ENCODE results near the gene RP9. TPM values are rescaled to one million over a fixed set of nuclear protein-coding genes. Genes with fewer than 3 reads are reported as not detected.
A peak's percentile ranks its signal among the peaks of the same experiment; 100 is the strongest.

RP9 gene
- total and polyA plus RNA-seq, 4 experiments from 2014 or later: 15.1 to 23.9 (median 17.6) TPM

- H3K36me3 Mint-ChIP-seq: no peaks in the 10 kb centered on the region
- H3K4me3 ChIP-seq (ENCODE audit: low read length in 2 of 2): no peak overlapping the region
- H3K4me1 Mint-ChIP-seq: peaks cover 16 to 22% (median 19%) of the 10 kb centered on the region in 4 donors
- CTCF ChIA-PET (ENCODE audit: partially characterized antibody): interaction anchor here (1.6 to 3.2 kb wide), 2 partner anchors 8 to 31 kb away, joined by 3 to 16 read pairs; no protein-coding TSS in a partner anchor
- no peaks in the 10 kb centered on the region for H3K27me3 ChIP-seq (ENCODE audit: insufficient read depth, low read length)
- peaks cover 19% of the 10 kb centered on the region for H3K4me1 ChIP-seq (ENCODE audit: insufficient read depth, low read length)
- POLR2A ChIA-PET (ENCODE audit: partially characterized antibody): interaction anchor here (1.4 to 1.9 kb wide), 2 partner anchors 13 to 14 kb away, joined by 3 to 10 read pairs; partner anchors contain the start of gene NT5C3A
- no peak overlapping the region for H3K27ac ChIP-seq (ENCODE audit: low read depth, low read length)
- intact Hi-C loops (cut with micrococcal nuclease): no loop called here
- H3K36me3 ChIP-seq (ENCODE audit: insufficient read depth, low read length): no peaks in the 10 kb centered on the region
- peaks cover 0 to 2% (median under 1%) of the 10 kb centered on the region in 8 donors for H3K9me3 Mint-ChIP-seq
- no peak for DNase-seq
- no peaks in the 10 kb centered on the region for H3K9me3 ChIP-seq (ENCODE audit: control insufficient read depth in 1 of 2, low read length in 2 of 2)
- peaks cover 2 to 3% of the 10 kb centered on the region in 2 donors for H3K27me3 Mint-ChIP-seq
- peak overlapping the region in 5 of 8 donors; percentile 17 to 63 (median 47) for H3K4me3 Mint-ChIP-seq
- no peak overlapping the region for H3K27ac Mint-ChIP-seq
Measured at GRCh38 chr7:33076737-33077136, 32.5 kb downstream of the RP9 start.

- no peak for DNase-seq
- no peak overlapping the region for H3K4me3 Mint-ChIP-seq
- peaks cover 19% of the 10 kb centered on the region for H3K4me1 ChIP-seq (ENCODE audit: insufficient read depth, low read length)
- no peaks in the 10 kb centered on the region for H3K9me3 ChIP-seq (ENCODE audit: control insufficient read depth in 1 of 2, low read length in 2 of 2)
- intact Hi-C loops (cut with micrococcal nuclease): no loop called here
- POLR2A ChIA-PET (ENCODE audit: partially characterized antibody): interaction anchor here (0.8 kb wide), 1 partner anchor 14 kb away, joined by 4 read pairs; the partner anchor contains the start of gene NT5C3A
- H3K36me3 ChIP-seq (ENCODE audit: insufficient read depth, low read length): no peaks in the 10 kb centered on the region
- peaks cover 5% of the 10 kb centered on the region in 2 donors for H3K27me3 Mint-ChIP-seq
- peaks cover 16 to 22% (median 19%) of the 10 kb centered on the region in 4 donors for H3K4me1 Mint-ChIP-seq
- no peaks in the 10 kb centered on the region for H3K27me3 ChIP-seq (ENCODE audit: insufficient read depth, low read length)
- H3K9me3 Mint-ChIP-seq: peaks cover 0 to 8% (median 4%) of the 10 kb centered on the region in 8 donors
- H3K4me3 ChIP-seq (ENCODE audit: low read length in 2 of 2): no peak overlapping the region
- no peak overlapping the region for H3K27ac ChIP-seq (ENCODE audit: low read depth, low read length)
- no peak overlapping the region for H3K27ac Mint-ChIP-seq
- CTCF ChIA-PET (ENCODE audit: partially characterized antibody): interaction anchor here (1.2 to 3.2 kb wide), 3 partner anchors 7 to 32 kb away, joined by 3 to 16 read pairs (median 3); partner anchors contain the start of gene NT5C3A
- no peaks in the 10 kb centered on the region for H3K36me3 Mint-ChIP-seq
Measured at GRCh38 chr7:33075818-33076518, 33.2 kb downstream of the RP9 start.

GRCh38 chr7:33073243-33073642, 36.0 kb downstream of the RP9 start:
- DNase-seq: no peak
- Mint-ChIP-seq H3K9me3 (peaks cover 2 to 28% (median 16%) of the 10 kb centered on the region in 8 donors), H3K27me3 (peaks cover 5% of the 10 kb centered on the region in 2 donors), H3K36me3 (no peaks in the 10 kb centered on the region), H3K4me3 (no peak overlapping the region), H3K27ac (no peak overlapping the region), H3K4me1 (peaks cover 13 to 22% (median 18%) of the 10 kb centered on the region in 4 donors)
- Histone ChIP-seq H3K9me3 (ENCODE audit: control insufficient read depth in 1 of 2, low read length in 2 of 2) (peaks cover 0 to 6% of the 10 kb centered on the region in 2 donors), H3K4me1 (ENCODE audit: insufficient read depth, low read length) (peaks cover 19% of the 10 kb centered on the region), H3K4me3 (ENCODE audit: low read length in 2 of 2) (no peak overlapping the region), H3K36me3 (ENCODE audit: insufficient read depth, low read length) (no peaks in the 10 kb centered on the region), H3K27me3 (ENCODE audit: insufficient read depth, low read length) (no peaks in the 10 kb centered on the region), H3K27ac (ENCODE audit: low read depth, low read length) (no peak overlapping the region)
- intact Hi-C loops (cut with micrococcal nuclease): no loop called here
- CTCF ChIA-PET (ENCODE audit: partially characterized antibody): interaction anchor here (1.0 to 2.9 kb wide), 5 partner anchors 11 to 227 kb away, joined by 3 to 10 read pairs (median 7); partner anchors contain the start of genes NT5C3A and RP9
- POLR2A ChIA-PET (ENCODE audit: partially characterized antibody): interaction anchor here (1.1 kb wide), 1 partner anchor 10 kb away, joined by 3 read pairs; the partner anchor contains the start of gene NT5C3A

- H3K27ac Mint-ChIP-seq: no peak overlapping the region
- intact Hi-C loops (cut with micrococcal nuclease): no loop called here
- DNase-seq: no peak
- Histone ChIP-seq H3K36me3 (ENCODE audit: insufficient read depth, low read length) (no peaks in the 10 kb centered on the region), H3K9me3 (ENCODE audit: control insufficient read depth in 1 of 2, low read length in 2 of 2) (peaks cover 0 to 6% of the 10 kb centered on the region in 2 donors), H3K27ac (ENCODE audit: low read depth, low read length) (no peak overlapping the region), H3K4me1 (ENCODE audit: insufficient read depth, low read length) (peaks cover 13% of the 10 kb centered on the region), H3K4me3 (ENCODE audit: low read length in 2 of 2) (no peak overlapping the region), H3K27me3 (ENCODE audit: insufficient read depth, low read length) (no peaks in the 10 kb centered on the region)
- POLR2A ChIA-PET (ENCODE audit: partially characterized antibody): interaction anchor here (1.1 kb wide), 1 partner anchor 9 kb away, joined by 3 read pairs; the partner anchor contains the start of gene NT5C3A
- peaks cover 2 to 28% (median 16%) of the 10 kb centered on the region in 8 donors for H3K9me3 Mint-ChIP-seq
- peaks cover 5% of the 10 kb centered on the region in 2 donors for H3K27me3 Mint-ChIP-seq
- H3K4me1 Mint-ChIP-seq: peaks cover 10 to 16% (median 12%) of the 10 kb centered on the region in 4 donors
- CTCF ChIA-PET (ENCODE audit: partially characterized antibody): interaction anchor here (1.2 to 2.9 kb wide), 2 partner anchors 20 to 36 kb away, joined by 3 to 10 read pairs; partner anchors contain the start of gene RP9
- no peak overlapping the region for H3K4me3 Mint-ChIP-seq
- H3K36me3 Mint-ChIP-seq: no peaks in the 10 kb centered on the region
Measured at GRCh38 chr7:33072471-33072870, 36.7 kb downstream of the RP9 start.

GRCh38 chr7:33070831-33071230, 38.4 kb downstream of the RP9 start:
- Mint-ChIP-seq H3K27me3 (peaks cover 5 to 7% of the 10 kb centered on the region in 2 donors), H3K4me3 (no peak overlapping the region), H3K9me3 (peaks cover 2 to 34% (median 23%) of the 10 kb centered on the region in 8 donors), H3K27ac (no peak overlapping the region), H3K4me1 (no peaks in the 10 kb centered on the region), H3K36me3 (peaks cover 0 to 3% of the 10 kb centered on the region in 2 donors)
- H3K9me3 ChIP-seq (ENCODE audit: control insufficient read depth in 1 of 2, low read length in 2 of 2): peaks cover 0 to 6% of the 10 kb centered on the region in 2 donors
- ChIA-PET POLR2A (ENCODE audit: partially characterized antibody) (no interaction called here), CTCF (ENCODE audit: partially characterized antibody) (interaction anchor here (2.9 kb wide), 1 partner anchor 38 kb away, joined by 10 read pairs; the partner anchor contains the start of gene RP9)
- no peak overlapping the region for H3K27ac ChIP-seq (ENCODE audit: low read depth, low read length)
- no peak for DNase-seq
- H3K27me3 ChIP-seq (ENCODE audit: insufficient read depth, low read length): no peaks in the 10 kb centered on the region
- H3K4me1 ChIP-seq (ENCODE audit: insufficient read depth, low read length): no peaks in the 10 kb centered on the region
- H3K4me3 ChIP-seq (ENCODE audit: low read length in 2 of 2): no peak overlapping the region
- intact Hi-C loops (cut with micrococcal nuclease): no loop called here
- H3K36me3 ChIP-seq (ENCODE audit: insufficient read depth, low read length): no peaks in the 10 kb centered on the region

GRCh38 chr7:33070277-33070676, 38.9 kb downstream of the RP9 start:
- CTCF ChIA-PET (ENCODE audit: partially characterized antibody): interaction anchor here (0.9 to 2.9 kb wide), 2 partner anchors 38 to 223 kb away, joined by 3 to 10 read pairs; partner anchors contain the start of gene RP9
- H3K4me3 ChIP-seq (ENCODE audit: low read length in 2 of 2): no peak overlapping the region
- intact Hi-C loops (cut with micrococcal nuclease): no loop called here
- no peak overlapping the region for H3K27ac Mint-ChIP-seq
- no peak overlapping the region for H3K27ac ChIP-seq (ENCODE audit: low read depth, low read length)
- DNase-seq: no peak
- peaks cover 0 to 3% of the 10 kb centered on the region in 2 donors for H3K36me3 Mint-ChIP-seq
- H3K27me3 Mint-ChIP-seq: peaks cover 6 to 7% of the 10 kb centered on the region in 2 donors
- no peak overlapping the region for H3K4me3 Mint-ChIP-seq
- no peaks in the 10 kb centered on the region for H3K4me1 Mint-ChIP-seq
- no peaks in the 10 kb centered on the region for H3K36me3 ChIP-seq (ENCODE audit: insufficient read depth, low read length)
- no peaks in the 10 kb centered on the region for H3K27me3 ChIP-seq (ENCODE audit: insufficient read depth, low read length)
- H3K9me3 ChIP-seq (ENCODE audit: control insufficient read depth in 1 of 2, low read length in 2 of 2): peaks cover 0 to 6% of the 10 kb centered on the region in 2 donors
- POLR2A ChIA-PET (ENCODE audit: partially characterized antibody): no interaction called here
- peaks cover 2 to 37% (median 26%) of the 10 kb centered on the region in 8 donors for H3K9me3 Mint-ChIP-seq
- no peaks in the 10 kb centered on the region for H3K4me1 ChIP-seq (ENCODE audit: insufficient read depth, low read length)

GRCh38 chr7:33067921-33068320, 41.3 kb downstream of the RP9 start:
- H3K36me3 ChIP-seq (ENCODE audit: insufficient read depth, low read length): no peaks in the 10 kb centered on the region
- POLR2A ChIA-PET (ENCODE audit: partially characterized antibody): interaction anchor here (0.6 to 1.4 kb wide), 2 partner anchors 8 to 27 kb away, joined by 3 read pairs; no protein-coding TSS in a partner anchor
- no peak overlapping the region for H3K27ac ChIP-seq (ENCODE audit: low read depth, low read length)
- no peak for DNase-seq
- H3K4me1 ChIP-seq (ENCODE audit: insufficient read depth, low read length): peaks cover 7% of the 10 kb centered on the region
- Mint-ChIP-seq H3K27me3 (peaks cover 6% of the 10 kb centered on the region in 2 donors), H3K36me3 (peaks cover 0 to 8% of the 10 kb centered on the region in 2 donors), H3K9me3 (peaks cover 2 to 37% (median 26%) of the 10 kb centered on the region in 8 donors), H3K27ac (no peak overlapping the region), H3K4me1 (peaks cover 4 to 7% (median 6%) of the 10 kb centered on the region in 4 donors), H3K4me3 (no peak overlapping the region)
- no peak overlapping the region for H3K4me3 ChIP-seq (ENCODE audit: low read length in 2 of 2)
- CTCF ChIA-PET (ENCODE audit: partially characterized antibody): interaction anchor here (0.9 to 1.3 kb wide), 3 partner anchors 9 to 41 kb away, joined by 3 to 5 read pairs (median 4); partner anchors contain the start of gene RP9
- no peaks in the 10 kb centered on the region for H3K27me3 ChIP-seq (ENCODE audit: insufficient read depth, low read length)
- peaks cover 0 to 6% of the 10 kb centered on the region in 2 donors for H3K9me3 ChIP-seq (ENCODE audit: control insufficient read depth in 1 of 2, low read length in 2 of 2)
- intact Hi-C loops (cut with micrococcal nuclease): no loop called here

All from CD4-positive, alpha-beta memory T cell (primary cell).